IPS-NIHi7 (cell line): ENCODE measurements around the gene RNF150.
"Not testable (repeated sequence)": the region's sequence is repeated elsewhere in the genome, so short reads cannot be mapped to it uniquely, and the experiment has no call there.

Experiments
- DNase-seq: peaks from one replicate; pipeline ENCODE4 v3.0.0; 2012; ENCODE audit warnings: mixed read lengths; ENCODE audit errors: extremely low spot score

RNF150 gene

DNA sequence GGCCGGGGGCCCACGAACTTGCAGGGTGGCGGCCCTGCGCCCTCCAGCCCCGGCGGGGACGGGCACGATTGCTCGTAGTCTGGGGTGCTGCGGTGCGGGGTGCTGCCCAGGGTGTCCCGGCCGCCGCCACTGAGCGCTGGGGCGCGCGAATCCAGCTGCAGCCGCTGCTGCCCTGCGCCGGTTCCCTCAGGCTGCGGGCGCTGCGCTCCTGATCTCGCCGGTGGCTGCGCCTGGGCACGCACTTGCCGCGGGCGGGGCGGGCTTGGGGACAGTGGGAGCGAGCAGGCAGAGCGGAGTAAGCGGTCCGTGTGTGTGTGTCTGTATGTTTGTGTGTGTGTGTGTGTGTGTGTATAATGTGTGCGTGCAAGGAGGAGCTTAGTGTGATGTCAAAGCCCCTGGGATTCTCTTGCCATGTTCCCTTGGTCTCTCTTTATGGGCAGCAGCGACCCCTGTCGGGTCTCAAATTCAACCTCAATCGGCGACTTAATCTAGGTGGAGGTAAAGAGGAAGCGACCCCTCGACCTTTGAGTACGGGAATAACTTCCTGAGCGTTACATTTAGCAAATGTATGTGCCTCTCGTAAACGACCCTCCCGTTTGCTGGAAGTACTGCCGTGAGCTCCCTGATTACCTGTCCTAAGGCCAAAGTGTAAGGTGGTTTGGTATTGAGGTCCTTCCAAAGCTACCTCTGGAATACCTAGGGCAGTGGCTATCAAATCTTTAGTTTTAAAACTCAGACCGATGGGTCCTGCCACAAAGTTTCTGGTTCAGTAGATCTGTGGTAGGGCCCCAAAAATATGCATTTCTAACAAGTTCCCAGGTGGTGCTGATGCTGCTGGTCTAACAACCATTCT lies at the start of gene RNF150:
TSS of gene RNF150 (minus strand) at position 324 of the 853 bp plus-strand sequence.
- peak; percentile 87 for DNase-seq

DNA sequence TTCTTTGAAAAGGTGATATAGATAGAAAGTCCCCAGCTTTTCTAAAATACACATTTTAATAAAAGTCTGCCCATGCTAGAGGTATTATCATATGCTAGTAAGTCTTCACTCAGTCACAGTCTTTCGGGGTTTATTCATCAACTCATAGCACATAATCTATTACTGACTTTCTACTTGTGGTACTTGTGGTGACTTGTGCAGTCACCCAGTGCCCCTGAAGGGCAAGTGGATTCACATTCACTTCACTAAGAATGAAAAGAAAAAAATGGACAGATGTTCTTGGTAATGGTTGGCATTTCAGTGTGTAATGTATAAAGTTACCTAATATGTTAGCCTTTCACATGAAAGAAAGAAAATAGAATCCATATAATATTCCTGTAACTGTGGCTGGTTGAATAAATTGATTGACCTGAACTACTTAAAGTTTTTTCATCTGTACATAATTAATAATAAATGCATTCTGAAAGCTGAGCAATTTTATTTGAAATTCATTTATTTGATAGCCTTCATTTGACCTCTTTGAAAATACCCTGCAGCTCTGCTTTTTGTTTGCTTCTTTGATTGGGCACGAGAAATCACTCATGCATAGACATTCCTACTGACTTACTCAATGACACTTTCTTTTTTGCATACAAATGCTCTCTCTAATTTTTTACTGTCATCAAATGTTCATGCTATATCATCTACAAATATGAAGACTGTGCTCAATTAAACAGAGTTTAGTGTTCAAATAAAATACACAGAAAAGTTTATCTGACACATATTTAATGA lies 47.9 kb upstream of the RNF150 start:
- no peak for DNase-seq

DNA sequence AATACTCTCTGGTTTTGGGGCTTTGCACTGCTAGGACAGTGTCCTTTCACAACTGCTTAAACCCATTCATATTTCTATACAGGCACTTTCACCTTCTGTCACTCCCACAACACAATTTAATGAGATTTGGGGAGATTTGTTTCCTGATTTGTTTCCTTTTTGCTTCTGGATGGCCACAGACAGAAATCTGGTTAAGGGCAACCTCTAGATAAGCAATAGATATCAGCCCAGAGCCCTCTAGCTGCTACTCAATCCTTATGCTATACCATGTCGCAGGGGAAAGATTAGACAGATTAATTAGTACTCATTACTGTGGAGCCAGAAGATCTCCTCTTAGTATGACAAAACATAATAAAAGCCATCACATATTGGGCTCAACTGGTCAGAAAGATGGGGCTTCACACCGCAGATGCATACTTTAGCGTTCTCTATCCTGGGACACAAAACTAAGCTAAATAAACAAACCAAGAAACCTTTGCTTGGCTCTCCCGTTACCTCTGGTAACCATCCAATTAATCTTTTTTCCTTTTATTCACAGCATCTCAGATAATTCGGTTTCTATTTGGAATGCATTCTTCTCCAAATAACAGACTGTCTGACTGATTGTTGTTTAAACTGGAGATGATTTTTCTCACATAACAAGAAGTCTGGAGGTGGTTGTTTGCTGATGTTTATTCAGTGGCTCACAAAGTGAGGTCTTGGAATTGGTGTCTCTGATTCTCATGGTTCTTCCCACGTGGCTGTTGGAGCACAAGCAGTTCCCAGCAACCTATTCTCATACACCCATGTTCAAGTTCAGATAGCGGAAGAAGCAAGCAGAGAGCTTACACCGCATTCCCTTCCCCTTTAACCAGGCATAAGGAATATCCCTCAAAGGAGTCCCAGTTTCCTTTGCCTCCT lies 46.5 kb upstream of the RNF150 start:
- DNase-seq, result no peak

DNA sequence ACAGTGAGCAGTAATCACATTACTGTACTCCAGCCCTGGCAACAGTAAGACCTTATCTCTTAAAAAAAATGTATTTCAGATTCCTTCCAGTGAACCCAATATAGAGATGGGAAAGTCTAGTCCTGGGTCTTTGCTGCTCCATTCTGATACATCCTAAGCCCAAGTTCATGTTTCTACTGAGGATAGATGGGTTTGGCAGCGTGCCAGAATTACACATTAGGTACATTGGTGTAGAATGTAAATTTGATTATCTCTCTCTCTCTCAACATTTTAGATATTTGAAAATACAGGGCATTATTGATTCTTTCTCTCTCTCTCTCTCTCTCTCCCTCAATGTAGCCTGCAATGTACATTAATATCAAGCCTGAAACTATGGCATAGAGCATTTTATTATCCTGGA lies 43.9 kb upstream of the RNF150 start:
- DNase-seq, result no peak

DNA sequence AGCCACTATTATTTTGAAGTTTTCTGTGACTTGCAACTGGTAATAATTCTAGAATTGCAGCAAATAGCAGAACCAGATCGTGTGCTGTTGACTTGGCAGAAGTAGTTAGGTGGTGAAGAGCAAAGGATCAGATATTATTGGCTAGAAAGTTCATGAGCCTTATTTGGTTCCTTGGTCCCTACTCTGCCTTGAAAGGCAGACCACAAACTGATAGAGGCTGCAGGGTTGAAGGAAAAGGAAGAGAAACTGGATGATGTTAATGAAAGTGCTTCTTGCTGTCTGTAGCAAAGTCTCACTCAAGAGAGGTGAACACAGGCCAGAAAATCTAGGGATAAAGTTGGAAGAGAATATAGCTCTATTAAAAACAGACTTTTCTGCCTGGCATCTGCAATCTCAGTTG lies 41.2 kb upstream of the RNF150 start:
- no peak for DNase-seq

DNA sequence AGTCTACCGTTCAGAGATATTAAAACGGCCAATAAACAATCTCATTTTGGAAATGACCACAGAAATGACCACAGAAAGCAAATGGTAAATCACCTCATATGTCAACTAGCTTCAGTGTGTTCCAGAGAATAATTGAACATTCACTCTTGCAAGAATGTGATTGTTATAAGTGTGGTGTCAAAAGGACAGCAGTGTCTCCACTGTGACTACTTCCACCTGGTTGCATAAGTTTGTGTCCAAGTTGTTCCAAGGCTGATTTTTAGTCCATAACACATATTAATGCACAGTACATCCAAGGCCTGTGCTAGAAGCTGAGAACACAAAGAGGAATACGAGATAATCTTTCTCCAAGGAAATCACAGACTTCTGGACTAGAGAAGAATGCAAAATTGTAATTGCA lies 37.4 kb upstream of the RNF150 start:
- DNase-seq, result no peak

DNA sequence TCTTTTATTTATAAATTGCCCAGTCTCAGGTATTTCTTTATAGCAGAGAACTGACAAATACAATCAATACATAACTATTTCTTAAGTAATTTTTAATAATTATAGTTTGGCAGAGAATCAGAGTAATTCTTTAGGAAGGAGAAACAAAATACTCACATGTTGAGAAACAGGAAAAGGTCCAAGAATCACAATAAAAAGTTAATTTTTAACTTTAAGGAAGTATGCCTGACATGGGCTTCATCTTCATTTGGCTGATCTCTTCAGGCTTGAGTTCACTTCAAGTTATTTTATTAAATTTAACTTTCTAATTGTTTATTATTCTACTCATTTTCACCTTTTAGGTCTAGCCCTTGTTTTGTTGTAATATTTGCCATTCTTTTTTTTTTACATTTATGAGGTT lies 36.1 kb upstream of the RNF150 start:
- DNase-seq, result no peak

DNA sequence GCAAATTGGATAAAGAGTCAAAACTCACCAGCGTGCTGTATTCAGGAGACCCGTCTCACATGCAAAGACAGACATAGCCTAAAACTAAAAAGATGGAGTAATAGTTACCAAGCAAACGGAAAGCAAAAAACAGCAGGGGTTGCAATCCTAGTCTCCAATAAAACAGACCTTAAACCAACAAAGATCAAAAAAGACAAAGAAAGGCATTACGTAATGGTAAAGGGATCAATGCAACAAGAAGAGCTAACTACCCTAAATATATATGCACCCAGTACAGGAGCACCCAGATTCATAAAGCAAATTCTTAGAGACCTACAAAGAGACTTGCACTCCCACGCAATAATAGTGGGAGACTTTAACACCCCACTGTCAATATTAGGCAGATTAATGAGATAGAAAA lies 31.7 kb upstream of the RNF150 start:
- DNase-seq, result not testable (repeated sequence)

DNA sequence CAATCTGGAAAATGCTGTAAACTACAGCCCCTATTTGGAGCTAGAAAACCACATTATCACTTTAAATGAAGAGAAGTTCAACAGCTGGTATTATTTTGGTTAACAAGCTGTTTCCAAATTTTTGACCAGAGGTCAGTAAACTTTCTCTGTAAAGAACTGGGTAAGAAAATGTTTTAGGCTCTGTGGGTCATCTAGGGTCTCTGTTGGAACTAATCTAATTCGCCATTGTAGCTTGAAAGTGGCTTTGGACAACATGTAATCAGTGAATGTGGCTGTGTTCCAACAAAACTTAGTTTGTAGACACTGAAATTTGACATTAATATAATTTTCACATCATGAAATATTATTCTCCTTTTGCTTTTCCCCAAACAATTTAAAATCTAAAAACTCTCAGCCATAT lies 25.8 kb upstream of the RNF150 start:
- DNase-seq, result no peak

DNA sequence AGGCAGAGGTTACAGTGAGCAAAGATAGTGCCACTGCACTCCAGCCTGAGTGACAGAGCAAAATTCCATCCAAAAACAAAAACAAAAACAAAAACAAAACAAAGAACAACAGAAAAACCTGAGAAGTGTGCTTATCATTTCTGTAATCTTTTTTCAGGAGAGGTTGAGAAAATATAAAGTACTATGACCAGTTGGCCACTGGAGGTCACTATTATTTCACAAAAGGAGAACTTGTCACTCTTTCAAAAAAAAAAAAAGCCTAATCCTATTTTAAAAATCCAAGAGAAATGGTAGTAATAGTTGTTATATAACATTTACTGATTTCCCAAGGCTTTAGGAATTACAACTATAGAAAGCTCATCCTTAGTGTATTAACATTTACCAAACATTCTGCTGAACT lies 24.9 kb upstream of the RNF150 start:
- peak; percentile 32 for DNase-seq

DNA sequence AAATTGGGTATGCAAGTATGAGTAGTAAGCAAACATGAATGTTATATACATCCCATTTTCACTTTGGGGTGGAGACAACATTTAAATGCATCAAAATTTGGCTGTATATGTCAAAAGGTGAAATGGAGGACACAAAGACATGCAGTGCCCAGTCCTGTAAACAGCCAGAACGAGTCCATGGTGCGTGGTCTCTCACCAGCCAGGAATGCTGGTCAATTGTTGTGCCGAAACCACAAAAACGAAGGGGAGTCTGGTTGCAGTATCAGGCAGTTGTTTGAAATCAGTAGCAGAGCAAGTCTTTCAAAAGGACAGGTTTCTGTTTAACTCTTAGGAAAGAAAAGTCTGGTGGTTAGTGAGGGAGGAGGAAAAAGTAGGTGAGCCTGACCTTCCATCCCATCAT lies 22.3 kb upstream of the RNF150 start:
- no peak for DNase-seq

DNA sequence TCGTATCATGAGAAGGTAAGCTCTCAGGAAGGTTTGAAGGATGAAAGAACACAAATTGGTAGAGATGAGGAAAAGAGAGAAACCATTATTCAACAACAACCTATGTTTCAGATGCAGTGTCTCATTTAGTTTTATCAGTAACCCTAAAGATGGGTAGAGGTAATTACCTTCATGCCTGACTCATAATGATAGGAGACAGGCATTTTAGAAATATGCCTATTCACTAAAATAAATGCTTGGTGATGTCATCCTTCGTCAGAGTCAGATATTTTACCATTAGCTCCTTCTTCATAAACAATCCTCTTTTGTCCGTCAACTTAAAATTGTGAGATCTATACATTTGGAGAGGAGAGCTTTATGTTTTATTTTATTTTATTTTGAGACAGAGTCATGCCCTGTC lies 21.5 kb upstream of the RNF150 start:
- no peak for DNase-seq

DNA sequence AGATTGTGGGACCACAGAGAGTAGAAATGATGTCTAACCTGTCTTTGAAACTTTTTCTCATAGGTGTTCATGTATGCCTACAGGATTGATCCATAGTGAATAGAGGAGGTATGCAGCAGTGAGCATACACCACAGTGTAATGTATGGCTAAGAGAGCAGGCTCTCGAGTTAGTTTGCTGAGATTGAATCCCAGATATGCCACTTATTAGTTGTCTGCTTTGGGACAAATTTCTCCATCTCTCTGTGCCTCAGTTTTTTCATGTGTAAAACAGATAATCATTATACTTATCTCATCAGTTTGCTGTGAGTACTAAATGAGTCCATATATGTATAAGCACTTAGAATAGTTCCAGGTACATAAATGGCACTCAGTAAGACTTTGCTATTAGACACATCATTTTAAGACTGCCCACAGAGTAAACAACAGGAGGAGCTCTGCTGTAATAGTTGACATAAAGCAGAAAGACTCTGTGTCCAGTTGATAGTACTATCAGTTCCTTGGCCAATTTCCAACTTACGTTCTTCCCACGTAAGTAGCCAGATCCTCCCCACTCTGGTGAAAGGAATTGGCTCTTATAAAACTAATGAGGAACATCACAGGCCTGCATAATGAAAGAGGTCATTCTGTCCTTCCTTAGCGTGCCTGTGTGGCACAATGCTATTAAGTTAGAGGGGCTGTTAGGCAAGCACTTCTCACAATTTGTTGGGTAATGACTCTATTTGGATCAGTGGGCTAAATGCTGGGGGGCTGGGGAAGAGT lies 20.7 kb upstream of the RNF150 start:
- no peak for DNase-seq

DNA sequence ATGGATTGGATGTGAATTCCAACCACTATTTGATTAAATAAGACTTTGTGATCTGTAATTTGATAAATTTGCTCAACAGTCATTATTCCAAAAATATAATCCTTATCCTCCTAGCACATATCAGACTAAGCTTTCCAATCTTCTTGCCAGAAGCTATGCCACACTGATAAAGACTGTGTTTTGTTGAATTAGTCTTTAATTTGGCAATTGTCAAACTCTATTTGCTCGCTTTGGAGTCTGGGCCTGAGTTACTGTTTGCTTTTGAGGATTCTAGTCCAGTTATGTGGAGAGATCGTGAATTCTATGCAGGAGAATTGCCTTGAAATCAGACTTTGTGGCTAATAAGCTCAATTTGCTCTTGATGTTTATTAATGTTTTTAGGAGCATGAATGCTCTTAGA lies 10.9 kb upstream of the RNF150 start:
- no peak for DNase-seq

DNA sequence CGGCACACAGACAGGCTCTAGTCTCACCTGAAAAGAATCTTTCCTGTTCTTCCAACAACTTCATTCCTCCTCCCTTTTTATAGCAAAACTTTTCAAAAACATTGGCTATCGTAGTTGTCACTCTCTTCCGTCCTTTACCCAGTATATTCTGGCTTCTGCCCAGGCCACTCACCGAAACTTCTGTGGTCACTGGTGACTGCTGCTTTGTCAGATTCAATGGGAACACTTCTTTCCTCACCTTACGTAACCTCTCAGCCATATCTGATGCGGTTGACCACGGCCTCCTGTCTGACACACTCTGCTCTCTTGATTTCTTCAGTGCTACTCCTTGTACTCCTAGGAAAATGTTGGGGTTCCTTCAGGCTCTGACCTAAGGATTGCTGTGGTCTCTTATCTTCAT lies 9.2 kb upstream of the RNF150 start:
- DNase-seq, result no peak

DNA sequence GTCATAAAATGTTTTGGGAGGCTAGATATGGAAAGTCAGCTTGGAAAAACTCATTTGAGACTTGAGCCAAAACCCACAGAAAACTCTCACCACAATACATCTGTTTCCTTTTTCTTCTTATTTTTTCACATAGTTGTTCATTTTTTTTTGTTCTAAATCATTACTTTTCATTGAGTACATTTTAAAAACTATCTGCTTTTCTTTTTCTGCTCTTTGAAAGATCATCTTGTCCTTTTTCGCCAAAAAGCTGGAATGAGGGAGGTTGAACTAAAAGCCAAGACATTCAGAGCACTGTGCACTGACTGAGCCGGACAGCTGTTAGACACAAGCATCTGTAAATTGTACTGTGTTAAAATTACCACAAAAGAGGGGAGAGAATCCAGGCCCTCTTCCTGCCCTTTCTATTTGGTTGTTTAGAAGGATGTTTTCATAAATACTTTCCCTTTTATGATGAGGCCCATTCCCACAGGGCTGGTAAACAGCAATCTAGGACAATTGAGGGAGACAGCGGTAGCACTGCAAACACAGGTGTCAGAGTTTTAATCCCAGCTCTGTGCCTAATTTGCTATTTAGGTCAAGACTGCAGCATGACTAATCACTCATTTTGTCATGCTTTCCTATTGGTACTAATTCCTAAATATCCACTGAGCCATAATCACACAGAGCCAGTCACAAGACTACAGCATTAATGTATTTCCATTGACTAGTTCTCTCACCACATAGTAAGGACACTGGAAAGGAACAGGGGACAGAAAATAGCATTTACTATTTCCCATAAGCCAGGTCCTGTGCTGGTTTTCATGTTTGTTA lies 7.3 kb upstream of the RNF150 start:
- no peak for DNase-seq

DNA sequence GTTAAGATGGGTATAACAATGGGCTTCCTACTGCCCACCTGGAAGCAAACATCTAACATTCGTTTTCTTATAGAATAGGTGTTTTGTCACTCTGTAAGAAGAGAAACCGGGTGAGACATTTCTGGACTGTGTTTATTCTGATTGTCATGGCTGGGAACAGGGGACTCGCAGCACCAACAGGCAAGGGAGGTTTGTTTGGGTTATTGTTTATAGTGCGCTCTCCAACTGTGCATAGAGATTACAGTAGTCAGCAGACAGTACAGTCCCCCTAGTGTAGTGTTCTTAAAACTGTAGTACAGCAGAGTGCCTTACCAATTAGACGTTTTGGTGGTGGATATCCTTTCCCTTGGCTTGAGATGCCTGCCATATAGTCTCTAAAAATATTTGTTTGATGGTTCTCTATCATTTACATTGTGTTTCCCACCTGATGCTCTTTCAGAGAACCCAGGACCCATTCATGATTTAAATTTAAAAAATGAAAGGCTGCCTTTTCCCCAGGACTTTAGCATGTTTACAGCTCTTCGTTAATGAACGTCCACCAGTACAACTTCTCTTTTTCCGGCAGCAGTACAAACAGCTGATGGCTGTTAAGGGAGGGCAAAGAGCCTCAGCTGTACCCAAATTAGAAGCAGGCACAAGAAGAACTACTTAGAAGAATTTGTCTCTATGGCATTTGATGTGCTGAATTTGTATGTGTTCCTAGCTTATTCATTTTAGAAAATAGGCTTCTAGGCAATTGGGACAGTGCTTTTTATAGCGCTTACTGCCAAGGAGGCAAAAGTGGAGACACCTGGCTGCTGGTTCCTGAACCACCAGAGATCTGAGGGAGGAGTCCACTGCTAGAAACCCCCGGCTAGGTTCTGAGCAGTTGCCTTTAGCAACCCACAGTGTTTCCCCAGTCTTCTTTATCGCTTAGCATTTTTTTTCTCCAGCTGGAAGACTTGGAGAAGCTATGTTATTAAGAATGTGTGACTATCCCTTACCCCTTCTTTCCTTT lies 1.0 kb upstream of the RNF150 start:
- DNase-seq, result no peak

DNA sequence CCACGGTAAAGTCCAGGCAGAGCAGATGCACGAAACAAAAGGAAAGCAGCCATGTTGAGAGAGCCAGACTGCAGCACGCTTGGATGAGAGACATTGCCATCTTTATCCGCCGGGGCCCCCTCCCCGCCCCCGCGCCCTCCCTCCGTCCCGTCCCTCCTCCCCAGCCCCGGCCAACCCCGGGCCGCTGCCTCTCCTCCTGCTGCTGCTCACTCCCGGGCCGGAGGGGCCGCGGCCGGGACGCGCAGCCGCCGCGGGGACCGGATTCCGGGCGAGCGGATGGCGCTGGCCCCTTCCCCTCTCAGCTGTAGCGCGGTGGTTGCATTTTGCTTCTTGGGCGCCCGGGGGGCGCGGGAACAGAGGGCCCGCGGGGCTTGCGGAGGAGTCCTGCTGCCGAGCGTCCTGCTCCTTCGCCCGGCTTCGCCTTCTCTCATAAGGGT lies 542 bp downstream of the RNF150 start:
- DNase-seq, result peak; percentile 66

DNA sequence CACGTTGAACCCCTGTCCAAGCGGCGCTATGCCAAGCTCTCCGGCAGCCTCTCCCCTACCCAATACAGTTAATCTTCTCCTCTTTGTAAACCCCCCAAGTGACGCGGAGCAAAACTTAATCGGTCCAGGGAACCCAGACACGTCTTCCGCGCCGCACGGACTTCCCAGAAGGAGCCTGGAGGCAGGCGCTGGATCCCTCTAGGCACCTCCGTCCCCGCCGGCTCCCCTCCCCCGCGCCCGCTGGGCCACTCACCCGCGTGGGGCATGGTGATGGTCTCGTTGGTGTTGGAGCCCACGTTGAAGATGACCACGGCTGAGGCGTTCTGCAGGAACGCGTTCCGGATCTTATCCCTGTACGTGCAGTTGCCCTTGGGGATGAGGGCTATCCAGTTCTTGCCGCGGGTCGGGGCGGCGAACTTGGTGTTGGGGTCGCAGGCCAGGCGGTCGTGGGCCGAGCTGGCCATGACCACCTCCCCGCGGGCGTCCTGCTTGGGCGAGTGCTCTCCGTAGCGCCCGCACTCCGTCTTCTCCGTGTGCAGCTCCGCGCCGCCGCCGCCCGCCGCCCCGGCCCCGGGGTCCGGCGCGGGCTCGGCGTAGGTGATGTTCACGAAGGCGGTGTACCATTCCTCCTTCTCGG lies 1.1 kb downstream of the RNF150 start:
- DNase-seq, result no peak
